GM19324 (cell line): Measurements from ENCODE around the gene SPDYE6.
"Not testable (repeated sequence)": the region's sequence is repeated elsewhere in the genome, so short reads cannot be mapped to it uniquely, and the experiment has no call there.

Source experiments
- ATAC-seq: cut with Tn5 transposase; IDR thresholded peaks from one replicate; pipeline ENCODE4 v1.9.1; 2021; ENCODE audit warnings: mild to moderate bottlenecking, moderate library complexity; ENCODE audit not compliant: unreplicated experiment, low FRiP score

SPDYE6 gene

DNA sequence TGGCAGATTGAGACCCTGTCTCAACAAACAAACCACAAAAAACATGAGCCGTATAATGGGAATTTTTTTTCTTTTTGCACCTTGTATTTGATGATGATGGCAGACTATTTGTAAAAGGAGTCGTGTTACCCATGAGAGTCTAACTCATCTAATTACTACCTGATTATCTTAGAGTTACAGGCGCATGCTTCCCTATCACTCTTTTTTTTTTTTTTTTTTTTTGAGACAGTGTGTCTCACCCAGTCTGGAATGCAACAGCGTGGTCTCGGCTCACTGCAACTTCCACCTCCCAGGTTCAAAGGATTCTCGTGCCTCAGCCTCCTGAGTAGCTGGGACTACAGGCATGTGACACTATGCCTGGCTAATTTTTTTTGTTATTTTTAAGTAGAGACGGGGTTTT lies 9.1 kb upstream of the SPDYE6 start:
- not testable (repeated sequence) for ATAC-seq

- not testable (repeated sequence) for ATAC-seq
These were observed 8.2 kb upstream of the SPDYE6 start for GRCh38 chr7:102364394-102364886.

DNA sequence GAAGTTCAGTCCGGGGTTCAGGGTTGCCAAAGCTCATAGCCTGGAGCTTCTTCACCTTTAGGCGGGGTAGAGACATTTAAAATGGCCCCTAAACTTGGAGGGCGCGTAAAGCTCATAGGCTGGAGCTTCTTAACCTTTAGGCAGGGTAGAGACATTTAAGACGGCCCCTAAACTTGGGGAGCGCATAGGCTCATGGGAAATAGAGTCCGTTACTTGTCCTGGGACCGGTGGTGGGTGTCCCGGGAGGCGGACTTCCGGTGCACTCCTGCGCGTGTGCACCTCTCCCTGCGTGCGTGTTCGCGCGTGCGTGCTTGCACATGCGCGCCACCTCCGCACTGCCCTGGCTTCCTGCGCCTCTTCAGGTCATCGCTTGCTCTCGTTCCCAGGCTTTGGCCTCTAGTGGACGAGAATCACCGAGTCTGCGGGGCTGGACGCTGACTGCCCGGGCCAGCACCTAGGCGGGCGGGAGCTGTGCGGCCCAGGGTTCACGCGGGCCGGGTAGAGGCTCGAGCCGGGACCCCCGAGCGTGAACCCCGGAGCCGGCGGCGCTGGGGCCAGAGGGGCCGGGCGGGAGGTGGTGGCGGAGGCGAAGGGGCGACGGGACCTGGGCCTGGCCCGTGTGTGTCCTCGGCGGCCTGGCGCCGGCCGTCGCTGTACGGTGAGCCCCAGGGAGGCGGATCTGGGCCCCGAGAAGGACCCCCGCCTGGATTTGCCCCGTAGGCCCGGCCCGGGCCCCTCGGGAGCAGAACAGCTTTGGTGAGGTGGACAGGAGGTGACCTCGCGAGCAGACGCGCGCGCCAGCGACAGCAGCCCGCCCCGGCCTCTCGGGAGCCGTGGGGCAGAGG lies 7.5 kb upstream of the SPDYE6 start:
- peak; percentile 100 for ATAC-seq

- not testable (repeated sequence) for ATAC-seq
These were observed 9.3 kb downstream of the SPDYE6 start for GRCh38 chr7:102346983-102347382.

DNA sequence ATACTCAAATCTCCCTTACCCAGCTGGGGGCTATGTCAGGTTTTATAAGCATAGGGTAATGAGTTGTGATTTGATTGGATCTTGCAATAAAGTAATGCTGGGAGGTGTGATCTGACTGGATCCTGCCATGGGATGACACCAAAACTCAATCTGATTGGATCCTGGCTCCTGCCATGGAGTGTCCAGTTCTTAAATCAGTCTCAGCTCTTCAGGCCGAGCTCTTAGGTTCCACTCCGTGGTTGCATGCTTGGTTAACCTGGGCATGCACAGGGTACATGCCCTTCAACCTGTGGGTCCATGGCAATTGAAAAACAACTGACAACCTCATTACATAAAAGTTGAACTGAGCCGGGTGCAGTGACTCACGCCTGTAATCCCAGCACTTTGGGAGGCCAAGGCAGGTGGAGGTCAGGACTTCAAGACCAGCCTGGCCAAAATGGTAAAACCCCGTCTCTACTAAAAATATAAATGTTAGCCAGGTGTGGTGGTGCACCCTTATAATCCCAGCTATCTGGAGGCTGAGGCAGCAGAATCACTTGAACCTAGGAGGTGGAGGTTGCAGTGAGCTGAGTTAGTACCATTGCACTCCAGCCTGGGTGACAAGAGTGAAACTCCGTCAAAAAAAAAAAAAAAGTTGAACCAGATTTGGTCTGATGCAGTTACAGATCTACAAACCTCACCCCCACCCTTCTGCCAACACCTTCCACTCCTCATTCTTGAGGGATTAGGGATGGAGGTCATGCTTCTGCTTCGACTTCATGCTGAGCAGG lies 15.5 kb downstream of the SPDYE6 start:
- not testable (repeated sequence) for ATAC-seq

DNA sequence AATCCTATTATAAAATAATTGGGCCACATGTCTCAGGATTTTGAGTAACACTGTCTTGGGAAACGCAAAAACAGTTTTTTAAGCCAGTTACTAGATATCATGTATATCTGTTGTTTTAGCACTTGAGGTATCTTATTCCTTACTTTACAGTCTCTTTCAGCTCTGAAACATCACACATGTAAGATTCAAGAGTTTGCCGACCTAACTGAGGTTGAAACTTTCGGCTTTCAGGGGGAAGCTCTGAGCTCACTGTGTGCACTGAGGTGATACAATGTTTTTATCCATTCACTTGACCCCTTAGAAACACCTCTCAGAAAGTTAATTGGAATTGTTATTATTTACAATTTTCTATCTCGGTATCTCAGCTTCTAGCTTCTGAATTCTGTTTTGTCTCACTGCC lies 18.8 kb downstream of the SPDYE6 start:
- ATAC-seq: not testable (repeated sequence)

DNA sequence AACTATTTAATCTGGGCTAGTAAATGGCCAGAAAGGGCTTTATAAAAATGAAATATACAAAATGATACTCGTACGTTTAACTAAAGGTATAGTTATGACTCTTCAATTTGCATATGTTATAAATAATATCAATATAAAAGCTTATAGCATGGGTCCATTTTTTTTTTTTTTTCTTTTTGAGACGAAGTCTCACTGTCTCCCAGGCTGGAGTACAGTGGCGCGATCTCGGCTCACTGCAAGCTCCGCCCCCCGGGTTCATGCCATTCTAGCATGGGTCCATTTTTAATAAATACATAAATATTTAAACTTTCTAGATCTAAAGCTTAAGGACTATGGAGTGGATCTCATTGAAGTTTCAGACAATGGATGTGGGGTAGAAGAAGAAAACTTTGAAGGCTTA lies 19.2 kb downstream of the SPDYE6 start:
- not testable (repeated sequence) for ATAC-seq

DNA sequence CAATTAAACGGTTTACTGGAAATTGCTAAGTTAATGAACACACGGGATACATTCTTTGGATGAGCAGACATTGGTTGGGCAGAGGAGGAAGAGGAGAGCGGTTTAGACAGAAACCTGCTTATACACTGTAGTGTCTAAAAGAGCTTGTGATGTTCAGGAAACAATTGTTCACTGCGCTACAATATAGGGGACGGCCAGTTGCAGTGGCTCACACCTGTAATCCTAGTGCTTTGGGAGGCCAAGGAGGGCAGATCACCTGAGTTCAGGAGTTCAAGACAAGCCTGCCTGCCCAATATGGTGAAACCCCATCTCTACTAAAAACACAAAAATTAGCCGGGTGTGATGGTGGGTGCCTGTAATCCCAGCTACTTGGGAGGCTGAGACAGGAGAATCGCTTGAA lies 20.7 kb downstream of the SPDYE6 start:
- ATAC-seq: not testable (repeated sequence)

DNA sequence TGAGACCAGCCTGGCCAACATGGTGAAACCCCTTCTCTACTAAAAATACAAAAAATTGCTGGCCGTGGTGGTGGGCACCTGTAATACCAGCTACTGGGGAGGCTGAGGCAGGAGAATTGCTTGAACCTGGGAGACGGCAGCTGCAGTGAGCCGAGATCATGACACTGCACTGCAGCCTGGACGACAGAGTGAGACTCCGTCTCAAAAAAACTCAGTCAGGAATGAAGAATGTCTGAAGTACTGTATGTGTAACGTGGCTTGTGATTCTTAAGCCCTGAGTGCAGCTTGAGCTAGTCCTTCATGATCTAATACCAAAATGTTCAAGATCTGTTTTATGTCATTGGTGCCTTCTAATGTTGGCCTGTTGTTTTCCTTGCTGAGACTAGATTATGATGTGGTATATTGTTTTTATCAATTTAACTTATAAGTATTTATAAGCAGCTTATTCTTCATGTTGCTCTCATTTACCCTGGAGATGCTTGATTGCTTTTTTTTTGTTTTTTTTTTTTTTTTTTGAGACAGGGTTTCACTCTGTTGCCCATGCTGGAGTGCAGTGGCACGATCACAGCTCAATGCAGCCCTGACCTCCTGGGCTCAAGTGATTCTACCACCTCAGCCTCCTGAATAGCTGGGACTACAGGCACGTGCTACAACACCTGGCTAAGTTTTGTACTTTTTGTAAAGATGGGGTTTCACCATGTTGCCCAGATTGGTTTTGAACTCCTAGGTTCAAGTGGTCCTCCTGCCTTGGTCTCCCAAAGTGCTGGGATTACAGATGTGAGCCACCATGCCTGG lies 25.4 kb downstream of the SPDYE6 start:
- ATAC-seq: not testable (repeated sequence)

DNA sequence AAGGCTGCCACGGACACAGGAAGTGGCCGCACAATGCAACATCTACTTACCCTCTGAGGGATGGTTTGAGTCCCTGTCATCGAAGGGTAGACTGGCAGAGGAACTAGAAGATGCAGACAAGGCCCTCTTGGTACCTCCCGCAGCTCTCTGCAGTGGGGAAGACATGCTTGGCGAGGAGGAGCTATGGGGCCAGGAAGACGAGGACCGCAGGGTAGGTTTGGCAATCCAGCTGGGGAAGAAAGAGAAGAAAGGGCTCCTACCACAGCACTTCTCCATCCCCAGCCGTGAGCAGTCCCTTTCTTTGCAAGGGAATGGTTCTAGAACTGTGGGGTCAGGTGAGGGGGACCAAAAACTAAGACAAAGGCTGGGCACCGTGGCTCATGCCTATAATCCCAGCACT lies 26.9 kb downstream of the SPDYE6 start:
- ATAC-seq: not testable (repeated sequence)

DNA sequence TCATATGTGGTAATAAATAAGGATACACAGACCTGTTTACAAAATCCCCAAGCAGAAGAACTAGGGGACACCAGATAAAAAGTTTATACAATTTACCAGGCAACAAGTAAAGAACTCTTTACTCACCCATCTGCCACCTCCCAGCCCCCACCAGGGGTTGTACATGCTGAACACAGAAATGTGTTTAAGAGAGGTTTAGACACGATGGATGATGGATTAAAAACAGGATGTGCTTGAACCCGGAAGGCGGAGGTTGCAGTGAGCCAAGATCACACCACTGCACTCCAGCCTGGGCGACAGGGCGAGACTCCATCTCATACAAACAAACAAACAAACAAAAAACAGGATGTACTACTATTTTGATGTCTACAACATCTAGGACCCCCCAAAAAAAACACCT lies 27.4 kb downstream of the SPDYE6 start:
- ATAC-seq: not testable (repeated sequence)

- ATAC-seq: not testable (repeated sequence)
These were observed 29.1 kb downstream of the SPDYE6 start for GRCh38 chr7:102327183-102327582.

- ATAC-seq: no peak
These were observed 29.9 kb downstream of the SPDYE6 start for GRCh38 chr7:102326157-102326889.

GRCh38 chr7:102325106-102325505 lies 31.1 kb downstream of the SPDYE6 start:
- not testable (repeated sequence) for ATAC-seq

GRCh38 chr7:102323914-102324195 lies 32.4 kb downstream of the SPDYE6 start:
- no peak for ATAC-seq

DNA sequence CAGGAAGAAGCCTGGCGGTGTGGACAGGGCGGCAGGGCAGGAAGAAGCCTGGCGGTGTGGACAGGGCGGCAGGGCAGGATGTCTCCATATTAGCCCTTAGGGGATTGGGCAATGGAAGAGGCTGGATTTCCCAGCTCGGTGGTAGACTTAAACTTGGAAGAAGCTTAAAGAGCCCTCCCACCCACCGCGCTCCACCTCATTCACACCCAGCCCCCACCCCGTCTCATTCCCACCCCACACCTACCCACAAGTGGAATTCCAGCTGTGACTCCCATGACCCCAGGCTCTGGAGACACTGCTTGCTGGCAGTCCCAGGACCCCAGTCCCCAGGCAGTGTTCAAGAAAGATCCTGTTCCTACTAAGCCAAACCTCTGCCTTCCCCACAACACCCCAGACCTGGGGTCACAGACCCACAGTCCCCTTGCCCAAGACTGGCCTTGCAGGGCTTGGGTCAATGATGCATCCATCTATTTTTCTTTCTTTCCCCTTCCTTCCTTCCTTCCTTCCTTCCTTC lies 34.0 kb downstream of the SPDYE6 start:
- no peak for ATAC-seq

GRCh38 chr7:102321351-102322201 lies 34.7 kb downstream of the SPDYE6 start:
- no peak for ATAC-seq

DNA sequence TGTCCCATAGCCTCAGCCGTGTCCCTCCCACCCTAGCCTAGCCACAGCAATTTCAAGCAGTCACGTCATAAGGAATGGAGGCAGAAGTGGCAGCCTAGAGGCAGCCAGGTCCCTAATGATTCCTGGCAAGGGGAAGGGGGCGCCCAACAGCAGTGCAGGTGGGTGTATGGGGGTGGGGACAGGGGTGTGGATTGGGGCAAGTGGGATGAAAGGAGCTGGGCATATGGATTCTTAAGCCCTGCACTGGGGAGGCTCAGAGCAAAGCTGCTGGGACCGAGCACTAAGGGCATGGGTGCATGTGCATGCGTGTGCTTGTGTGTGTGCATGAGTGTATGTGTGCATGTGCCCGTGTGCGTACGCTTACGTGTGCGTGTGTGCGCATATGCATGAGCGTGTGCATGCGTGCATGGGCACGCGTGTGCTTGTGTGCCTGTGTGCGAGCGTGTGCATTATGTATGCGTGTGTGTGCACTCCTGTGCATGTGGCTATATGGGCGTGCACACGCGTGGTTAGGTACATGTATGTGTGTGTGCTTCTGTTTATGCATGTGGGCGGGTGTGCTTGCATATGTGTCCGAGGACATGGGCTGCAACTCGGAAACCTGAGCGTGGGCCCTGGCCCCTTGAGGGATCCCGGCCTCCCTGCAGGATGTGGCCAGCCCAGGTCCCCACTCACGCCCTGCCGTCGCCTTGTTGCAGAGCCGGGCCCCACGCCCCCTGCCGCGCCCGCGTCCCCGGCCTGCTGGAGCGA lies 35.5 kb downstream of the SPDYE6 start:
- no peak for ATAC-seq
